ENCODE results near the gene PCDHGC5. TPM values are rescaled to one million over a fixed set of nuclear protein-coding genes. Genes with fewer than 3 reads are reported as not detected.

PCDHGC5 gene
- total and polyA plus RNA-seq, 2 experiments from 2014 or later = 1.8 to 2.2 TPM

DNA sequence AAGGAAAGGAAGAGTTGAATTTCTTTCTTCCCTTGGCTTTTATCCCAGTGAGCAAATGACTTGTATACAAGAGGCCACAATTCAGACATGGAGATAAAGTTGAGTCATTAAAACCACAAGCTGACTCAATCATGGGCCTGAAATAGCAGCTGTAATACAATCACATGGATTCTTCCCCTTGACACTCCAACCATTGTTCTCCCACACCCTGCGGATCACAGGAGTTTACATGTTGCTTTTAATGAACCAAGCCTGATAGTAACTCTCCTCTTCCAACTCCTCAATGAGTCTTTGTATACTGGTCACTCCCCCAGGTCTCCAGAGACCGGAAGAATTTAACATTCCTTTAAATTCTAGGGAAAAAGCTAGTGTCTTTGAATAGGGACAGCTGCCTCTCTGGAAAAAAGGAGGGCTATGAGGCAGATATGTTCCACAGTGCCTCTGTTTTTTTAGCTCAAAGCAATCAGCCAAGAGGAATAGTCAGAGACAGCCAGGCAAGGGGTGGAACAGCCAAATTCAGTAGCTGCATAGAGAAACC, 32.4 kb downstream of the PCDHGC5 start:
- WGBS, 2 experiments (ENCODE audit: low coverage in 1 of 2, low lambda C conversion rate in 2 of 2, missing lambda C conversion rate in 2 of 2) = 0% methylated on average over 2 of the region's 2 CpGs
- TF ChIP-seq EZH2phosphoT487 (IDR thresholded peaks at IDR 0.05; ENCODE audit: insufficient read depth, low read depth) = no peak
- TF ChIP-seq EZH2 (IDR thresholded peaks at IDR 0.05; ENCODE audit: insufficient read depth, poor library complexity, severe bottlenecking) = no peak
- peak; percentile 98 for DNase-seq
- Histone ChIP-seq H3F3A (ENCODE audit: insufficient read depth) (peaks cover 69% of the 10 kb centered on the region), H2AFZ (no peak overlapping the region), H3K9ac (peak overlapping the region; percentile 65), H3K9me2 (ENCODE audit: insufficient read depth) (no peaks in the 10 kb centered on the region), H3K27ac (peak overlapping the region; percentile 90), H3K36me3 (ENCODE audit: low read depth) (0 out of 2 replicates have a peak, but pooled peaks cover 4% of the 10 kb centered on the region), H3K27me3 (replicated peaks; ENCODE audit: insufficient read depth) (no peaks in the 10 kb centered on the region), H4K20me1 (ENCODE audit: insufficient read depth) (no peaks in the 10 kb centered on the region), H3K4me3 (peak overlapping the region; percentile 24; the same call in 1 of the 2 replicates), H3K9me3 (ENCODE audit: low read depth) (no peaks in the 10 kb centered on the region), H3K79me2 (ENCODE audit: insufficient read depth) (0 out of 2 replicates have a peak, but pooled peaks cover 7% of the 10 kb centered on the region), H3K4me2 (ENCODE audit: unreplicated experiment) (peak overlapping the region; percentile 52), H3K4me1 (ENCODE audit: insufficient read depth) (peaks cover 75% of the 10 kb centered on the region)
- in situ Hi-C loops (cut with MboI) = no loop called here

DNA sequence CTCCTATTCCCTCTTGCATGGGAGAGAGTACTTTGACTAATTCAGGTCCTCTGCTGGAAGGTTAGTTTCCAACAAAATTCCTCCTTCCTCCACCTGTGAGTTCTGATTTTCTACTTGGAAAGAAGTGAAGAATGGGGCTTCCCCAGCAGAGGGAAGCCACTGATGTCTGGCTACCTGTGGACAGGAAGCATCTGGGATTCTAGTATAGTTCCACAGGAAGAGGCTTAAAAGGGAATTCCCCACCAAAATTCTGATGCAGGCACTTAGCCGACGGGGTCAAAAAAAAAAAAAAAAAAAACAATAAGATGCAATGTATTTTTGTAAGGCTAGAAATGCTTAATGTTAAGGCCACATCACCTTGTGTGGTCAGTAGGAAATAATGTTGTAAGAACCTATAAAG, 33.4 kb downstream of the PCDHGC5 start:
- 32 to 37% methylated on average over 2 of the region's 2 CpGs for WGBS, 2 experiments (ENCODE audit: low coverage in 1 of 2, low lambda C conversion rate in 2 of 2, missing lambda C conversion rate in 2 of 2)

DNA sequence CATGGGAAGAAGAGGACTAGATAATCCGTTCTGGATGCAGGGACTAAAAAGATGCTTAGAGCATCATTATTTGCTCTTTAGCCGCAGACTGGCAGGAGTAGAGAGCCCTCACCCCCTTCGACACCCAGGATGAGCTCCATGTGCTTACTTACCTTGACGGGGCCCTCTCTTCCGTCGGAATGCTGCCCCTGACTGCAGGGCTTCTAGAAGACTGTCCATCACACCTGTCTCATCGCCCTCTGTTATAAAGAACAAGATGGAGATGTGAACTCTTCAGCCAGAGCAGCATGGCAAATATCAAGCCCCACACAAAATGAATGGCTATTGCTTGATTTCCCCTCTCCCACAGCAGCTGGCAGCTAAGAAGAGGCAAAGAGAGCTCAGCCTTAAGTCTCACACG, 35.1 kb downstream of the PCDHGC5 start:
- in situ Hi-C loops (cut with MboI) = no loop called here
- H3K9ac ChIP-seq = peak overlapping the region; percentile 75
- 65 to 66% methylated on average over 8 of the region's 8 CpGs for WGBS, 2 experiments (ENCODE audit: low coverage in 1 of 2, low lambda C conversion rate in 2 of 2, missing lambda C conversion rate in 2 of 2)
- peaks cover 67% of the 10 kb centered on the region for H3K4me1 ChIP-seq (ENCODE audit: insufficient read depth)
- peak overlapping the region; percentile 30; the same call in 1 of the 2 replicates for H3K4me3 ChIP-seq
- peak overlapping the region; percentile 53 for H3K4me2 ChIP-seq (ENCODE audit: unreplicated experiment)
- no peaks in the 10 kb centered on the region for H4K20me1 ChIP-seq (ENCODE audit: insufficient read depth)
- TF ChIP-seq EZH2phosphoT487 (IDR thresholded peaks at IDR 0.05; ENCODE audit: insufficient read depth, low read depth) (no peak), EZH2 (IDR thresholded peaks at IDR 0.05; ENCODE audit: insufficient read depth, poor library complexity, severe bottlenecking) (no peak)
- 0 out of 2 replicates have a peak, but pooled peaks cover 4% of the 10 kb centered on the region for H3K36me3 ChIP-seq (ENCODE audit: low read depth)
- peak overlapping the region; percentile 92 for H3K27ac ChIP-seq
- no peak for DNase-seq
- 0 out of 2 replicates have a peak, but pooled peaks cover 7% of the 10 kb centered on the region for H3K79me2 ChIP-seq (ENCODE audit: insufficient read depth)
- no peaks in the 10 kb centered on the region for H3K9me2 ChIP-seq (ENCODE audit: insufficient read depth)
- H2AFZ ChIP-seq = no peak overlapping the region
- no peaks in the 10 kb centered on the region for H3K9me3 ChIP-seq (ENCODE audit: low read depth)
- peaks cover 84% of the 10 kb centered on the region for H3F3A ChIP-seq (ENCODE audit: insufficient read depth)
- H3K27me3 ChIP-seq (replicated peaks; ENCODE audit: insufficient read depth) = no peaks in the 10 kb centered on the region

More for the DNA sequence above, 33.4 kb downstream of the PCDHGC5 start:
- no peaks in the 10 kb centered on the region for H4K20me1 ChIP-seq (ENCODE audit: insufficient read depth)
- H3K9ac ChIP-seq = peak overlapping the region; percentile 65; the same call in 1 of the 2 replicates
- no peak for DNase-seq
- in situ Hi-C loops (cut with MboI) = no loop called here
- H3F3A ChIP-seq (ENCODE audit: insufficient read depth) = peaks cover 69% of the 10 kb centered on the region
- H3K27ac ChIP-seq = peak overlapping the region; percentile 90
- peak overlapping the region; percentile 52 for H3K4me2 ChIP-seq (ENCODE audit: unreplicated experiment)
- H3K27me3 ChIP-seq (replicated peaks; ENCODE audit: insufficient read depth) = no peaks in the 10 kb centered on the region
- no peaks in the 10 kb centered on the region for H3K9me2 ChIP-seq (ENCODE audit: insufficient read depth)
- H3K4me1 ChIP-seq (ENCODE audit: insufficient read depth) = peaks cover 68% of the 10 kb centered on the region
- H2AFZ ChIP-seq = no peak overlapping the region
- H3K36me3 ChIP-seq (ENCODE audit: low read depth) = 0 out of 2 replicates have a peak, but pooled peaks cover 4% of the 10 kb centered on the region
- H3K9me3 ChIP-seq (ENCODE audit: low read depth) = no peaks in the 10 kb centered on the region
- no peak overlapping the region for H3K4me3 ChIP-seq
- 0 out of 2 replicates have a peak, but pooled peaks cover 7% of the 10 kb centered on the region for H3K79me2 ChIP-seq (ENCODE audit: insufficient read depth)
- TF ChIP-seq EZH2phosphoT487 (IDR thresholded peaks at IDR 0.05; ENCODE audit: insufficient read depth, low read depth) = no peak
- TF ChIP-seq EZH2 (IDR thresholded peaks at IDR 0.05; ENCODE audit: insufficient read depth, poor library complexity, severe bottlenecking) = no peak

DNA sequence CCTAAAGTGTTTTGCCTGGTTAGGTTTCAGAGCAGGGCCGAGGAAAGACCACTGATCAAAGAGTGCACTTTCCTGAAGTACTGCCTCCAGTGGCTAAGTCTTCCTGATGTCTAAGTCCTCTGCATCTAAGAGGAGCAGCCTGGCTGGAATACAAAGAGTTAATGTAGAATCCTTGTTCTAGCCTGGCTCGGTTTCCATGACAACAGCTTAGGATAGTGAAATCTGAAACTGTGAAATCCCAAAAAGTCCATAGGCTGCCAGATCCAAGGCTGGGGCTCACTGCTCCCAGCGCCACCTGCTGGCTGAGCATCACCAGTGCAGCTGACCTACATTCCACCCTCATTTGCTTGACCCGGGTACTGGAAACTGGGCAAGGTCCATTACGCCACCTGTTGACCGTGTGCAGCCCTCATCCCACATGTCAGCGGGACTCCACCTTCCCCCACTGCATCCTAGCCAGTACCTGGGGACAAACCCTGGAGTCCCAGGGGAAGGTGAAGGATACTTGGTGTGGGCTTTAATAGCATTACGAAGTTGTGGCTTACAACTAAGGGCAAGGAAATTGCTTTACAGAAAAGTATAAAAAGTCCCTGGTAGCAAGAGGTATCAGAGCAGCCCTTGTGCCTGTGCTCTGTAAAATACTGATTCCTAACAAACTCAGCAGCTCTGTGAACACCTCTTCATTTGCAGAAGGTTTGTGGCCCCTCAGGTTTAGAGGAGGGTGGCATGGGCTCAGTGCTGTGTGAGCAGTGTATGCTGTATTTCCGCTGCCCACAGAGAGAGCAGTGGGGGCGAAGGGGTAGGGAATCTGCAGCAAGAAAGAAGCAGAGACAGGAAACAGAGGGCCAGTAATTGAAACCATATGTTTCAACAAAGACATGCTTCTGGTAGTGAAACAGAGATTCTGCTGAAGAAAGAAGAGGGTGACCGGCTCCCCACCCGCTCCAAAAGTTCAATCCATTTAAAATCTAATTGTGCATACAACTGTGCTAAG, 36.0 kb downstream of the PCDHGC5 start:
- Histone ChIP-seq H3K9me2 (ENCODE audit: insufficient read depth) (no peaks in the 10 kb centered on the region), H3K79me2 (ENCODE audit: insufficient read depth) (0 out of 2 replicates have a peak, but pooled peaks cover 7% of the 10 kb centered on the region), H3K27me3 (replicated peaks; ENCODE audit: insufficient read depth) (no peaks in the 10 kb centered on the region), H3K4me3 (peak overlapping the region; percentile 58), H3K36me3 (ENCODE audit: low read depth) (0 out of 2 replicates have a peak, but pooled peaks cover 4% of the 10 kb centered on the region), H3K4me2 (ENCODE audit: unreplicated experiment) (peak overlapping the region; percentile 96), H2AFZ (peak overlapping the region; percentile 57), H3K9ac (peak overlapping the region; percentile 75), H3K4me1 (ENCODE audit: insufficient read depth) (peaks cover 73% of the 10 kb centered on the region), H3K27ac (peak overlapping the region; percentile 92), H3F3A (ENCODE audit: insufficient read depth) (peaks cover 84% of the 10 kb centered on the region), H4K20me1 (ENCODE audit: insufficient read depth) (no peaks in the 10 kb centered on the region), H3K9me3 (ENCODE audit: low read depth) (no peaks in the 10 kb centered on the region)
- peak; percentile 100 for DNase-seq
- in situ Hi-C loops (cut with MboI) = no loop called here
- TF ChIP-seq EZH2 (IDR thresholded peaks at IDR 0.05; ENCODE audit: insufficient read depth, poor library complexity, severe bottlenecking) = no peak
- TF ChIP-seq EZH2phosphoT487 (IDR thresholded peaks at IDR 0.05; ENCODE audit: insufficient read depth, low read depth) = no peak
- 1 to 2% methylated on average over 12 of the region's 12 CpGs for WGBS, 2 experiments (ENCODE audit: low coverage in 1 of 2, low lambda C conversion rate in 2 of 2, missing lambda C conversion rate in 2 of 2)
